Activated naive CD4-positive, alpha-beta T cell treated with anti-CD3 and anti-CD28 coated beads, Interleukin-2, amount 10 ng/mL, durations not matched to agents 7 days and 5 days (primary cell): Measurements from ENCODE around the gene KLHL2.
A peak's percentile ranks its signal among the peaks of the same experiment; 100 is the strongest.
"Not testable (repeated sequence)": the region's sequence is repeated elsewhere in the genome, so short reads cannot be mapped to it uniquely, and the experiment has no call there.

Experiments used
- CTCF ChIA-PET: fragments of 350-600 bp; sonication (Branson Sonifier 250); formaldehyde crosslinking; loops from one replicate; lab custom pipeline; 2021; ENCODE audit warnings: antibody characterized with exemption; lab: Charles Lee
- DNase-seq: peaks from one replicate; pipeline ENCODE4 v3.0.0-alpha.2; 2020
- H3K27ac Mint-ChIP-seq: one replicate; pipeline ENCODE4 v1.8.0; 2021; ENCODE audit warnings: mild to moderate bottlenecking, moderate library complexity, mixed read lengths
- H3K27me3 Mint-ChIP-seq: one replicate; pipeline ENCODE4 v1.8.0; 2021; ENCODE audit warnings: mild to moderate bottlenecking, mixed read lengths
- H3K36me3 Mint-ChIP-seq: one replicate; pipeline ENCODE4 v1.8.0; 2021; ENCODE audit warnings: mixed read lengths
- H3K4me1 Mint-ChIP-seq: one replicate; pipeline ENCODE4 v1.8.0; 2021; ENCODE audit warnings: mixed read lengths
- H3K4me3 Mint-ChIP-seq: one replicate; pipeline ENCODE4 v1.8.0; 2021; ENCODE audit warnings: mild to moderate bottlenecking, moderate library complexity, mixed read lengths
- H3K9me3 Mint-ChIP-seq: one replicate; pipeline ENCODE4 v1.8.0; 2021; ENCODE audit warnings: mixed read lengths

The KLHL2 gene

GRCh38 chr4:165210566-165210965, 3.2 kb downstream of the KLHL2 start:
- Mint-ChIP-seq H3K9me3 (no peaks in the 10 kb centered on the region), H3K4me3 (peak overlapping the region; percentile 1), H3K27ac (peak overlapping the region; percentile 16), H3K27me3 (no peaks in the 10 kb centered on the region), H3K4me1 (peaks cover 75% of the 10 kb centered on the region), H3K36me3 (peaks cover 26% of the 10 kb centered on the region)
- CTCF ChIA-PET, result no interaction called here
- no peak for DNase-seq

- peaks cover 81% of the 10 kb centered on the region for H3K4me1 Mint-ChIP-seq
- H3K4me3 Mint-ChIP-seq, H3K27ac Mint-ChIP-seq, DNase-seq, H3K27me3 Mint-ChIP-seq, H3K9me3 Mint-ChIP-seq, CTCF ChIA-PET: not testable (repeated sequence)
- H3K36me3 Mint-ChIP-seq, result peaks cover 39% of the 10 kb centered on the region
Observed at GRCh38 chr4:165212647-165213046, 5.3 kb downstream of the KLHL2 start.

- H3K27me3 Mint-ChIP-seq, H3K9me3 Mint-ChIP-seq, H3K27ac Mint-ChIP-seq, DNase-seq, CTCF ChIA-PET, H3K4me3 Mint-ChIP-seq: not testable (repeated sequence)
- Mint-ChIP-seq H3K4me1 (peaks cover 85% of the 10 kb centered on the region), H3K36me3 (peaks cover 42% of the 10 kb centered on the region)
Observed at GRCh38 chr4:165213404-165213803, 6.0 kb downstream of the KLHL2 start.

GRCh38 chr4:165213991-165214709, 6.8 kb downstream of the KLHL2 start:
- DNase-seq, H3K27me3 Mint-ChIP-seq, H3K9me3 Mint-ChIP-seq, H3K4me3 Mint-ChIP-seq: not testable (repeated sequence)
- peak overlapping the region; percentile 13 for H3K27ac Mint-ChIP-seq
- H3K4me1 Mint-ChIP-seq, result peaks cover 81% of the 10 kb centered on the region
- CTCF ChIA-PET, result interaction anchor here (0.6 to 0.7 kb wide), 2 partner anchors 103 to 116 kb away, joined by 4 read pairs; no protein-coding TSS in a partner anchor
- peaks cover 41% of the 10 kb centered on the region for H3K36me3 Mint-ChIP-seq

- not testable (repeated sequence) for H3K27me3 Mint-ChIP-seq, H3K9me3 Mint-ChIP-seq
- CTCF ChIA-PET, result interaction anchor here (0.6 kb wide), 1 partner anchor 102 kb away, joined by 4 read pairs; no protein-coding TSS in a partner anchor
- H3K4me3 Mint-ChIP-seq, result peak overlapping the region; percentile 17
- DNase-seq, result peak; percentile 50
- peaks cover 76% of the 10 kb centered on the region for H3K4me1 Mint-ChIP-seq
- peak overlapping the region; percentile 86 for H3K27ac Mint-ChIP-seq
- peaks cover 40% of the 10 kb centered on the region for H3K36me3 Mint-ChIP-seq
Observed at GRCh38 chr4:165215034-165215751, 7.8 kb downstream of the KLHL2 start.

GRCh38 chr4:165215761-165216487, 8.6 kb downstream of the KLHL2 start:
- CTCF ChIA-PET, result not testable (repeated sequence)

GRCh38 chr4:165217325-165217724, 10.0 kb downstream of the KLHL2 start:
- no peaks in the 10 kb centered on the region for H3K9me3 Mint-ChIP-seq
- no peak overlapping the region for H3K27ac Mint-ChIP-seq
- CTCF ChIA-PET, result interaction anchor here (1.0 kb wide), 1 partner anchor 17 kb away, joined by 3 read pairs; no protein-coding TSS in a partner anchor
- DNase-seq, result no peak
- H3K4me3 Mint-ChIP-seq, result no peak overlapping the region
- peaks cover 51% of the 10 kb centered on the region for H3K36me3 Mint-ChIP-seq
- peaks cover 76% of the 10 kb centered on the region for H3K4me1 Mint-ChIP-seq
- H3K27me3 Mint-ChIP-seq, result no peaks in the 10 kb centered on the region

More at GRCh38 chr4:165215761-165216487, 8.6 kb downstream of the KLHL2 start:
- H3K36me3 Mint-ChIP-seq, result peaks cover 37% of the 10 kb centered on the region
- peak overlapping the region; percentile 17 for H3K4me3 Mint-ChIP-seq
- peak overlapping the region; percentile 86 for H3K27ac Mint-ChIP-seq
- DNase-seq, H3K27me3 Mint-ChIP-seq, H3K9me3 Mint-ChIP-seq: not testable (repeated sequence)
- peaks cover 71% of the 10 kb centered on the region for H3K4me1 Mint-ChIP-seq

- peak overlapping the region; percentile 80 for H3K27ac Mint-ChIP-seq
- DNase-seq, H3K4me3 Mint-ChIP-seq, CTCF ChIA-PET, H3K27me3 Mint-ChIP-seq, H3K9me3 Mint-ChIP-seq: not testable (repeated sequence)
- peaks cover 64% of the 10 kb centered on the region for H3K4me1 Mint-ChIP-seq
- H3K36me3 Mint-ChIP-seq, result peaks cover 69% of the 10 kb centered on the region
Observed at GRCh38 chr4:165221306-165221705, 13.9 kb downstream of the KLHL2 start.

GRCh38 chr4:165221993-165222650, 14.8 kb downstream of the KLHL2 start:
- DNase-seq, H3K9me3 Mint-ChIP-seq, CTCF ChIA-PET, H3K4me3 Mint-ChIP-seq, H3K27me3 Mint-ChIP-seq: not testable (repeated sequence)
- Mint-ChIP-seq H3K36me3 (peaks cover 65% of the 10 kb centered on the region), H3K27ac (peak overlapping the region; percentile 89), H3K4me1 (peaks cover 56% of the 10 kb centered on the region)

GRCh38 chr4:165222651-165222994, 15.3 kb downstream of the KLHL2 start:
- Mint-ChIP-seq H3K4me3 (peak overlapping the region; percentile 48), H3K4me1 (peaks cover 55% of the 10 kb centered on the region), H3K27ac (peak overlapping the region; percentile 89), H3K27me3 (no peaks in the 10 kb centered on the region), H3K36me3 (peaks cover 66% of the 10 kb centered on the region), H3K9me3 (no peaks in the 10 kb centered on the region)
- CTCF ChIA-PET, result no interaction called here
- no peak for DNase-seq

- H3K27me3 Mint-ChIP-seq, DNase-seq, CTCF ChIA-PET, H3K27ac Mint-ChIP-seq, H3K4me3 Mint-ChIP-seq, H3K9me3 Mint-ChIP-seq: not testable (repeated sequence)
- Mint-ChIP-seq H3K4me1 (peaks cover 60% of the 10 kb centered on the region), H3K36me3 (peaks cover 68% of the 10 kb centered on the region)
Observed at GRCh38 chr4:165227401-165227800, 20.0 kb downstream of the KLHL2 start.

- Mint-ChIP-seq H3K27ac (peak overlapping the region; percentile 76), H3K36me3 (peaks cover 68% of the 10 kb centered on the region), H3K4me1 (peaks cover 60% of the 10 kb centered on the region)
- CTCF ChIA-PET, H3K9me3 Mint-ChIP-seq, H3K27me3 Mint-ChIP-seq, DNase-seq, H3K4me3 Mint-ChIP-seq: not testable (repeated sequence)
Observed at GRCh38 chr4:165229490-165230200, 22.3 kb downstream of the KLHL2 start.

GRCh38 chr4:165232623-165233433, 25.5 kb downstream of the KLHL2 start:
- H3K27ac Mint-ChIP-seq, result peak overlapping the region; percentile 94
- CTCF ChIA-PET, result interaction anchor here (1.7 kb wide), 1 partner anchor 119 kb away, joined by 3 read pairs; no protein-coding TSS in a partner anchor
- peaks cover 64% of the 10 kb centered on the region for H3K36me3 Mint-ChIP-seq
- not testable (repeated sequence) for H3K9me3 Mint-ChIP-seq, DNase-seq, H3K27me3 Mint-ChIP-seq
- H3K4me3 Mint-ChIP-seq, result peak overlapping the region; percentile 35
- peaks cover 61% of the 10 kb centered on the region for H3K4me1 Mint-ChIP-seq
